GM18502 (cell line): ENCODE measurements around the gene SLC22A15.
"Not testable (repeated sequence)": the region's sequence is repeated elsewhere in the genome, so short reads cannot be mapped to it uniquely, and the experiment has no call there.

Experiments used
- ATAC-seq: cut with Tn5 transposase; IDR thresholded peaks from one replicate; pipeline ENCODE4 v1.9.1; 2021; ENCODE audit warnings: mild to moderate bottlenecking; ENCODE audit not compliant: unreplicated experiment, poor library complexity

Gene SLC22A15

DNA sequence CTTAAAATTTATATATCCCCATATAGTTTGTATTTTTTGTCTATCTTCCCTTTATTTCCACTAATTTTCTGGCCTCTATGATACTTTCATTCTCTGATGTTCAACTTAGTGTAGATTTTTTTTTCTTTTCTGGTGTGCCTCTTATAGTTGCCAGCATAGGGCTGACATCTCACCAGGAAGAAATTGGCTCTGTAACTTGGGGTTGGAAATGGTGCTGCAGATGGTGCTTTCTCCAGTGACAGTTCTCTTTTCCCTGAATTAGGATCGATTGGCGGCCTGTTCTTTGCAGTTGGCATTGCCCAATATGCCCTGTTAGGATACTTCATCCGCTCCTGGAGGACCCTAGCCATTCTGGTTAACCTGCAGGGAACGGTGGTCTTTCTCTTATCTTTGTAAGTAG lies 50.3 kb downstream of the SLC22A15 start:
- no peak for ATAC-seq

DNA sequence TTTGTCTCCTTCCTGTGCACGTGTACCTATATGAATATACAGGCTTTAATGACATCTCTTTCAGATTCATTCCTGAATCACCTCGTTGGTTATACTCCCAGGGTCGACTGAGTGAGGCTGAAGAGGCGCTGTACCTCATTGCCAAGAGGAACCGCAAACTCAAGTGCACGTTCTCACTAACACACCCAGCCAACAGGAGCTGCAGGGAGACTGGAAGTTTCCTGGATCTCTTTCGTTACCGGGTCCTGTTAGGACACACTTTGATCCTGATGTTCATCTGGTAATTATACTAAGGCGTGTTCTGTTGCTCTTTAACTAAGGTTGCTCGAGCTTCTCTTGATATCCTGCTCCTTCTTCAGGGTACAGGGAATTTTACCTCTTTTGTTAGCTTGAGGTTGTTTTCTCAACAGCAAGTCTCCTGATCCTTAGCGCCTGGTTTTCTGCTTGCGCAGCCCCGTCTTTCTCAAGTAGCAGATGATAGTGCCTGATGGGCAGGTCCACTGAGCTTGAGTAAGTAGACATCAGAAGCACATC lies 55.1 kb downstream of the SLC22A15 start:
- ATAC-seq: no peak

DNA sequence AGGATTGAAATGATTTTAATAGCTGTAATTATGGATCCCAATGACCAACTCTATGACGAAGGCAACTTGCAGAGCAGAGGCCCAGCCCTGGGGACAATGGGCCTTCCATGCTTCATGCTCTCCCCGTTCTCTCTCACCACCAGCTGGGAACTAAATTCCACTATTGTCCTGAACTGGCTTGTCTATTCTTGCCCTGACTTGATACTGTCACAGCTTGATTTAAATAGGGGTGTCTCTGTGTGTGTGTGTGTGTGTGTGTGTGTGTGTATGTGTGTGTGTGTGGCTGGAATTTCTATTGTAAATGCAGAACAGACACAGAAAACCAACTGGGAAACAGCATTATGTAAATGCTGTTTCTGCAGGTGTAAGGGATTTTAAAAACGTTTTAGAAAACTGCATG lies 57.0 kb downstream of the SLC22A15 start:
- ATAC-seq: no peak

DNA sequence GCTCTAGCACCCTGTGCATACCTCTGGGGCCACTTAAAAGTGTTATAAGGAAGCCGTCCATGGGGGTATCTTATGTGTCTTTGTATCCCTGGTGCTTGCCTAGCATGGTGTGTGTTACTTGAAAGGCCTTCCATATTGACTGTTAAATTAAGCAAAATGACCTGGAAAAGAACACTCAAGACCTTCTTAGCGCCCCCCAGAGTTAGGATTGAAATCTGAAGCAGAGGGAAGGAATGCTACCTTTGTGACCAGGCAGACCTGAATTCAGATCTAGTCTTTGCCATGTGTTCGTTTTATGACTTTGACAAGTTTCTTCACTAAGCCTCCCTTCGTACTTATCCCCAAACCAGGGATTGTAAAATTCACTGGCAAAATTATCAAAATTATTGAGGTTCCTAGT lies 59.9 kb downstream of the SLC22A15 start:
- no peak for ATAC-seq

DNA sequence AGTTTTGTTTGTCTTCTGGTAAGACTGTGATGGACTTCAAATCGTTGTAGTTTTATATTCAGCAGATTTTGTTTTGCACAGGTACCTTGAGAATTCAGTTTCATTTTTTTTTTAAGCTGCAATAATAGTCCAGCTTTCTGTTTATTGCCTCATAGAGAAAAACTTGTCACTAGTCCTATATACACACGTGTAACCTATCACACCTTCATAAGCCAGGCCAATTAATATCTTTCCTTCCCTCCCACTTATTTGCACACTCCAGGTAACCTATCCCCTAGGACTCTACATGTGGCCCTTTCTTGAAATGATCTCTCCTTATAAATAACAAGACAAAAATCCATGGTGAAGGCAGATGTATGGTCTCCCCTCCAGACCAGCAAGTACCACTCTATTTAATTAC lies 62.4 kb downstream of the SLC22A15 start:
- no peak for ATAC-seq

DNA sequence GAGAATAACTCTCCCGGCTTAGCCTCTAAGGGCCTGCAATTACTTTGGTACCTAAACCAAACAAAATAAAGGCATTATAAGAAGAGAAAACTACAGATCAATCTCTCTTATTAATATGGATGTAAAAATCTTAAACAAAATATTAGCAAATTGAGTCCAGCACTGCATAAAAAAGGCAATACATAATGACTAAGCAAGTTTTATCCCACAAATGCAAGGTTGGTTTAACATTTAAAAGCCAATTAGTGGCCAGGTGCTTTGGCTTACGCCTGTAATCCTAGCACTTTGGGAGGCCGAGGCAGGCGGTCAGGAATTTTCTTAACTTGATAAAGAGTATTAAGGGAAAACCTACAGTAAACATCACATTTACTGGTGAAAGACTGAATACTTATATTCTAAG lies 67.8 kb downstream of the SLC22A15 start:
- ATAC-seq: no peak

DNA sequence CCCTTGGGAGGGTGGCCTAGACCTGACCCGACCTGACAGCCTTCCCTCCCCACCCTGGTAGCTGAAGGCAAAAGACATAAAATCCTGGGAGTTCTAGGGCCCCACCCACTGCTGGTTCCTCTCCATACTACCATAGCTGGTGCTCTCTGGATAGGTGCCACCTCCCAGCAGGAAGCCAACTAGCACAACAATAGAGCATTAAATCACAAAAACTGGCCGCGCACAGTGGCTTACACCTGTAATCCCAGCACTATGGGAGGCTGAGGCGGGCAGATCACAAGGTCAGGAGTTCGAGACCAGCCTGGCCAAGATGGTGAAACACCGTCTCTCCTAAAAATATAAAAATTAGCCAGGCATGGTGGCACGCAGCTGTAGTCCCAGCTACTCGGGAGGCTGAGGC lies 70.6 kb downstream of the SLC22A15 start:
- not testable (repeated sequence) for ATAC-seq

DNA sequence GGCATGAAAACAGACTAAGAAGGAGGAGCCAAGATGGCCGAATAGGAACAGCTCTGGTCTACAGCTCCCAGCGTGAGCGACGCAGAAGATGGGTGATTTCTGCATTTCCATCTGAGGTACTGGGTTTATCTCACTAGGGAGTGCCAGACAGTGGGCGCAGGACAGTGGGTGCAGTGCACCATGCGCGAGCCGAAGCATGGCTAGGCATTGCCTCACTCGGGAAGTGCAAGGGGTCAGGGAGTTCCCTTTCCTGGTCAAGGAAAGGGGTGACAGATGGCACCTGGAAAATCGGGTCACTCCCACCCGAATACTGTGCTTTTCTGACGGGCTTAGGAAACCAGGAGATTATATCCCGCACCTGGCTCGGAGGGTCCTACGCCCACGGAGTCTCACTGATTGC lies 75.6 kb downstream of the SLC22A15 start:
- ATAC-seq: not testable (repeated sequence)

DNA sequence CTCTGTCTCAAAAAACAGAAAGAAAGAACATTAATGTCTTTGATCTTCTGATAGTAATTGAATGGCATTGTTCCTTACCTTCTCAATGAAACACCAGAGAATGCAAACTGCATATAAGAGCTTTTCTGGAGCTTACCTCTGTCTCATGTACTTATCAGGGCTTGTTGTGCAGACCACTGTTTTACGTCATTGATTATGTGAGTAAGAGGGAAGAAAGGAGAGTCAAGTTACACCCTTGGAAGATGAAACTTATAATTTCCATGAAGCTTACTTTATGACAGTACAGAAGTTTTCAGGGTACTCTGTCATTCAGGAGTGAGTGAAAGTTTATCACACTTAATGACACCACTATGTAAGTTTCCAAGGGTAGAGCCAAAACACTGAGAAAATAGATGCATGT lies 85.9 kb downstream of the SLC22A15 start:
- no peak for ATAC-seq

DNA sequence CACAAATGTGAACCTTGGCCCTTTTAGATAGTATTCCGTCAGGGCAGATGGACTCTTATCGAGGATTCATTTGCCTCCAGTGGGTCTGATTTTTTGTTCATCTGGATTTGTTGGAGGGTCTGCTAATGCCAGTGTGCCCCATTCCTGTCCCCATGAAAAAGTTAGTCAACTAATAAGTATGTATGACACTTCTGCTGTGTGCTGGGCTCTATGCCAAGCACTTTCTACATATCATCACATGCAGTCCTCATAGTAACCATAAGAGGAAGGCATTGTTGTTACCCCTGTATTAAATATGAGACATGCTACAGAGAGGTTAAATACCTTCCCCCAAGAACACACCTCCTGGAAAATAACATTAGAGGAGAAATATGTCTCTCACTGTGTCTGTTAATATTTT lies 88.3 kb downstream of the SLC22A15 start:
- ATAC-seq: no peak

DNA sequence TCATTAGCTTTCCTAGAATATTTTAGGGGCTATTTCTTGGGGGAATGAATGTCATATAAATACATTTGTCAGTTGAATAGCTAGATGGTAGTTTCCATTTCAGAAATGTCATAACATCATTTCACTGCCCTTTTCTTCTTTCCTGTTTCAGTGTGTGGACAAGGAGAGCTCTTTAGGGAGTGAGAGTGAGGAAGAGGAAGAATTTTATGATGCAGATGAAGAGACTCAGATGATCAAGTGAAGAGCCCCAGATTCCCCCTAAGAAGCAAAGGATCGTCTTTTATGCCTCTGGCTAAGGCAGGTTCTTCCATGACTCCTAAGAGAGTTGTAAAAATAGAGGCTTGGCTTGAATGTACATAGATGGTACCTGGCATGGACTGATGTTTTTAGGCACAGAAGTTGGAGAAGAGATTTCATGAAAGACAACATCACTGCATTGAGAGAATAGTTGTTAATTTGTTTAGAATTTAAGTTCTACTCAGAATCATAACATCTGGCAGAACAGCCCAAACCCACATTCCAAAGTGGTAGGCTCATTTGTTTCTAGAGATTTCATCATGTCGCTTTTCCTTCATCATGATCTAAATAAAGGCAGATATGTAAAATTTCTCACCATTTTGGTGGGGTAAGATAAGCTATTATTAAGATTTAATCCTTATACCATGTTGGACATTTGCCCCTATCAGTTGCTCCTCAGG lies 90.7 kb downstream of the SLC22A15 start:
- no peak for ATAC-seq

DNA sequence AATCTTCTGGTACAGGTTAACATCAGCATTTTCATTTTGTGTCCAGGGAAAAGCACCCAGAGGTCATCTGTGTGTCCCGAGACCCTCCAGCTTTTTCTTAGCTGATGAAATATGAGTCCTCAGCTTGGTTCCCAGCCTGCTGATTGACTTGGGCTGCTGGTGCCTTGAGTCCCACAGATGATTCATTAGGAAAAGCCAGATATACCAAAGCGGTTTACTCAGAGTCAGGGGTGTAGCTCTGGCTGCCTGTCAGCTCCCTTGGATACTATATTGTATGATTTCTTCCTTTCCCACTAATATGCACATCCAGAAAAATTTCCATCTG lies 91.2 kb downstream of the SLC22A15 start:
- no peak for ATAC-seq

DNA sequence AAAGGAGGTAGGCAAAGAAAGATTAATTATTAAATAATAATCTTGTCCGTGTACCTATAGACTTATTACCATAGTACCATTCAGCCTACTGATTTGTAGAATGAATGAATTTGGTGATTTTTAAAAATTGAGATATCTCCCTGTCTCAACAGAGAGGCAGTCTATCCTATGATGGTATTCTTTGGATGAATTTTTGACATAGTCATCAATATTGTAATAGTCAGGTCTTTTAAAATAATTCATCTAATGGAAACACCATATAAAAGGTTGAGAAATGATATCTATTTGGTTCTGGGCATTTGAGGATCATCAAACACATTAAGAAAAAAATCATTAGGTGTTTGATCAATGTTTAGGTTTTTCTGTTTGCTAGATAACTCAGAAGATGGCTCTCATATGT lies 99.3 kb downstream of the SLC22A15 start:
- no peak for ATAC-seq

DNA sequence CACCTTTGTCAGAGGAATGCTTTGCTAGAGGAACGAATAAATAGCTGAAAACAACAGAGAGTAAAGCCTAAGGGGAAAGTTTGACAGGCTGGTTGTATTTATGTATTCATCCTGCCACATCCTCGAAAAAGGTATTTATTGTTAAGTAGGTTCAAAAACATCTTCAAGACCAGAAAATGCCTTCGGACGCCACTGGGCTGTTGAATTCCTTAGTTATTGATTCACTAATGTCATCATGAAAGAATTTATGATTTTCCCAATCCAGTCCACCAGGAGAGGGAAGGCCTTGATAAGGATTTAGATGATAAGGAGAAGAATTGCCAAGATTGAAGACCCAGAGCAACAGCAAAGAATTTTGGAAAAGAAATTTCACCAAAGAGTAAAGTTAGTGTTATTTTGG lies 99.7 kb downstream of the SLC22A15 start:
- no peak for ATAC-seq

DNA sequence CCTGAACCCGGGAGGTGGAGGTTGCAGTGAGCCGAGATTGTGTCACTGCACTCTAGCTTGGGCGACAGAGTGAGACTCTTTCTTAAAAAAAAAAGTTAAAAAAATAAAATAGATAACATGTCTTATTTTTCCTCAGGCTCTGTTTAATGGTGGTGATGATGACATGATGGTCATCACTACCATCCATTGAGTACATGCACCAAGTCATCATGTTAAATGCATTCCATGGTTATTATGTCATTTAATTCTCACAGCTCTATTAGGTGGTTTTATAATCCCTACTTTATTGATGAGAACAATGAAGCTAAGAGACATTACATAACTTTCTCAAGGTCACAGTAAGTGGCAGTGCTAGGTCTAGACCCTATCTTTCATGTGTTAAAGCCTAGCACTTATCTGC lies 100.5 kb downstream of the SLC22A15 start:
- no peak for ATAC-seq

DNA sequence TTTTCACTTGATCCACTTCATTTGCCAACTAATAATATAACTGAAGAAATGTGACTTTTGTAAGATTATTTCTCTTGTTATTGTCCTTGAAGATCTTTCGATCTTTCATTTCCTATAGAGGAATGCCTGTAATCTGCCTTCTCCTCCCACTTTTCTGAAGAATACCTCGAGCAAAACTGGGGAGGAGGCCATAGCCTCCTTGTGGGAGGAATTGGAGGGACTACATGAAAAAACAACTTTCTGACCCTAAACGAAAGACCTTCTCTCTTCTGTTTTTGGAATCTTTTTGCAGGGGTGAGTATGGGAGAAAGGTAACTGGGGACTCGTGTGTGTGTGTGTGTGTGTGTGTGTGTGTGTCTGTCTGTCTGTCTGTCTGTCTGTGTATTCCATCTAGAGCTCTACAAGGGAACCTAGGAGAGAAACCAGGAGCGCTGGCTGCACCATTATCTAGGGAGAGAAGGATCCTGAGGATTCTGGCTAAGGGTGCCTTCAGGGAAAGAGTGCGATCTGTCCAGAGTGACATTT lies 102.4 kb downstream of the SLC22A15 start:
- no peak for ATAC-seq

DNA sequence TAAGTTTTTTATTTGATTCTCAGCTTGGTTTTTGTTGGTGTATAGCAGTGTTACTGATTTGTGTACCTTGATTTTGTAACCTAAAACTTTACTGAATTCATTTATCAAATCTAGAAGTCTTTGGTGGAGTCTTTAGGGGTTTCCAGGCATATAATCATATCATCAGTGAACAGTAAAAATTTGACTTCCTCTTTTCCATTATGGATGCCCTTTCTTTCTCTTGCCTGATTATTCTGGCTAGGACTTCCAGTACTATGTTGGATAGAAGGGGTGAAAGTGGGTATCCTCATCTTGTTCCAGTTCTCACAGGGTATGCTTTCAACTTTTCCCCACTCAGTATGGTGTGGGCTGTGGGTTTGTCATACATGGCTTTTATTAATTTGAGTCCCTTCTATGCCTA lies 111.3 kb downstream of the SLC22A15 start:
- no peak for ATAC-seq

DNA sequence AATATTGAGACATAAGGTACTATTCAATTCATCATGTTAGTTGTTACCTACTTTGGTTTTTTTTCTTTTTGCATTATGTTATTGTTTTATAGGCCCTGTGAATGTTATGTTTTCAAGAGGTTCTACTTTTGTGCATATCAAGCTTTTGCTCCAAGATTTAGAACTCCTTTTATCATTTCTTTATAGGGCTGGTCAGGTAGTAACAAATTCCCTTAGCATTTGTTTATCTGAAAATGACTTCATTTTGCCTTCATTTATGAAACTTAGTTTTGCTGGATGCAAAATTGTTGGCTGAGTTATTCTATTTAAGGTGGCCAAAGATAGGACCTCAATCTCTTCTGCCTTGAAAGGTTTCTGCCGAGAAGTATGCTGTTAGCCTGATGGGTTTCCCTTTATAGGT lies 113.6 kb downstream of the SLC22A15 start:
- ATAC-seq: no peak

DNA sequence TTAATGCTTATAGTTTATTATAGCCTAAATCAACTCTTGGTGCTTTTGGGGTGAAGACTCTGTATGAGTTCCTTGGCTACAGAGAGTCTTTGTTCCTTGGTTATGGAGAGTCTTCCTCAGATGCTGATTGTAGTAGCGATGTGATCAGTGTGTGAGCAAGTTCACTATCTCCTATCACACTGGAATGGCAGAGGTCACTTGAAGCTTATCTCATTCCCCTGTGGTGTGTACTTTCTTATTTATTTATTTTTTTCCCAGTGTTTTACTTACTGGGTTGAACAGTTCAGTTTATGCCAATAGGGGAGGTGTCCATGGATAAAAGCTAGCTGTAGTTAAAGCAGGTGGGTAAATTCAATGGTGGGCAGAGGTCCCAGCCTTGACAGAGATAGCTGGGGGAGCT lies 114.8 kb downstream of the SLC22A15 start:
- no peak for ATAC-seq

DNA sequence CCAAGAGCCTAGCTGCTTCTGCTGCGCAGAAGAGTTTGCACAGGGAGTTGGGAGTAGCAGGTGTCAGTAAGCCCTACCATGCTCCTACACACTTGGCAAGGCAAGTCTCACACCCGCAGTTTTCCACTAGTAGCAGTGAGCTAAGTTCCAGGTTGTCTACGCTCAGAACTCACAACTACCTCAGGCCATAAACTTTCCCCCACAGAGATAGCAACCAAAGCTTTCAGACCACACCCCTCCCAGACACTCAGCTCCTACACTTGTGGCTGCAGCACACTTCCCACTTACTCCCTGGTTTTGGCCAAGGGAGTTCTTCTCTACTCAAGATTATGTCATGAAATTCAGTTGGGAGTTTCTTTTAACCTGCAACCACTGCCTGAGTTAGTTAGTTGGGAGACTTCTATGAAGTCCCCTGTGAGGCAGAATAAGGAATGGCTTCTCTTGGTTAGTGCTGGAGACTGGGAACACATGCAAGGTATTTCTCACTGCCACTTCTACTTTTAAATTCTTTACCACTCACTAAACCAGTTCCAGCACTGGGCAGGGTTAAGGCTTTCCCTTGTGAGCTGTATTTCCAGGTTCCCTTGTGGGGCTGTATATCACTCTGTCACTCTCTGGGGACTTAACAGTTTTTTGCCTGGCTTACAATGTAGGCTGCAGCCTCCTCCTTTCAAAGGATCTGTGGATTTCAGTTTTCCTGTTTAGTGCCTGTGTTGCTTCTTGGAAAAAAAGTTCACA lies 116.6 kb downstream of the SLC22A15 start:
- ATAC-seq: no peak

DNA sequence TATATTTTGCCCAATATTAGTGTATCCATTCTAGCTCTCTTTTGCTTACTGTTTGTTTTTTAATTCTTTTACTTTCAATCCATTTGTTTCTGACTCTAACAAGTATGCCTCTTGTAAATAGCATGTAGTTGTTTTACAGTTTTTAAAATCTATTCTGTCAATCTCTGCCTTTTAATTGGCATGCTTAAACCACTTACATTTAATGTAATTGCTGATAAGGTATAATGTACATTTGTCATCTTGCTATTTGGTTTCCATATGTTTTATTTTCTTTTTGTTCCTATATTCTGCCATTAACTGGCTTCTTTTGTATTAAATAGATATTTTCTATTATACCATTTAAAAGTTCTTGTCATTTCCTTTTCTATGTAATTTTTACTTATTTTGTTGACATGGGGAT lies 118.7 kb downstream of the SLC22A15 start:
- no peak for ATAC-seq
